GM12865 (cell line): ENCODE data around the gene TPBG.

Source experiments
- DNase-seq: peaks from one replicate; pipeline ENCODE4 v3.0.0; 2010; ENCODE audit warnings: low read depth
- H3K4me3 ChIP-seq: 2 replicates; pipeline ENCODE4 v1.5.1; 2011; ENCODE audit warnings: mild to moderate bottlenecking, low read depth, low read length, control low read depth
- TF ChIP-seq, protein P1 (sequence below): IDR thresholded peaks from 2 replicates; pipeline ENCODE4 v1.5.1; 2011; ENCODE audit warnings: low read length, control low read depth, low read depth, inconsistent platforms; ENCODE audit not compliant: insufficient read depth; ENCODE audit errors: missing control alignments

TPBG gene

DNA sequence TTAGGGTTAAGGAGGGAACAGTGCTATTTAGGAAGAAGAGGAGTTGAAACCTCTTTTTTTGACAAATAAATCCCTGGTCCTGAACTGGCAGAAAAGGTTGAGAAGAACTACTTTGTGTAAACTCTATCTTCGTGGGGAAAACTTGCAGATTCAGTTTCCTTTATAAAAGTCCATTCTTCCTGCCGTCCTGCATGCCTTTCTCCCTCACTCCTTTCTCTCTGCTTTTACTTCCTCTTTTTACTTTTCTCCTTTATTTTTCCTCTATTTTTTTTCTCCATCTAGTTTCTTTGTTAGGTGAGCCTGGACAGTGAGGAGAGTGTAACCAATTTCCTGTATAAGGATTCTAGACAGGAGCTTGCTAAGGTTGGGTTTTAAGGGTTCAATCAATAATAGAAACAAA is 52.7 kb downstream of the TPBG start:
- TF ChIP-seq, protein P1, sequence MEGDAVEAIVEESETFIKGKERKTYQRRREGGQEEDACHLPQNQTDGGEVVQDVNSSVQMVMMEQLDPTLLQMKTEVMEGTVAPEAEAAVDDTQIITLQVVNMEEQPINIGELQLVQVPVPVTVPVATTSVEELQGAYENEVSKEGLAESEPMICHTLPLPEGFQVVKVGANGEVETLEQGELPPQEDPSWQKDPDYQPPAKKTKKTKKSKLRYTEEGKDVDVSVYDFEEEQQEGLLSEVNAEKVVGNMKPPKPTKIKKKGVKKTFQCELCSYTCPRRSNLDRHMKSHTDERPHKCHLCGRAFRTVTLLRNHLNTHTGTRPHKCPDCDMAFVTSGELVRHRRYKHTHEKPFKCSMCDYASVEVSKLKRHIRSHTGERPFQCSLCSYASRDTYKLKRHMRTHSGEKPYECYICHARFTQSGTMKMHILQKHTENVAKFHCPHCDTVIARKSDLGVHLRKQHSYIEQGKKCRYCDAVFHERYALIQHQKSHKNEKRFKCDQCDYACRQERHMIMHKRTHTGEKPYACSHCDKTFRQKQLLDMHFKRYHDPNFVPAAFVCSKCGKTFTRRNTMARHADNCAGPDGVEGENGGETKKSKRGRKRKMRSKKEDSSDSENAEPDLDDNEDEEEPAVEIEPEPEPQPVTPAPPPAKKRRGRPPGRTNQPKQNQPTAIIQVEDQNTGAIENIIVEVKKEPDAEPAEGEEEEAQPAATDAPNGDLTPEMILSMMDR, result no peak
- no peak for DNase-seq
- H3K4me3 ChIP-seq, result no peak overlapping the region
